ENCODE data around the gene SPNS2. TPM values are rescaled to one million over a fixed set of nuclear protein-coding genes. Genes with fewer than 3 reads are reported as not detected.

SPNS2 gene
- total and polyA plus RNA-seq, 3 donors from 2014 or later = 6.7 to 11.5 (median 8.0) TPM

- no peaks in the 10 kb centered on the region for H3K9me3 ChIP-seq
- WGBS, 2 donors = 80 to 82% methylated on average over 8 to 14 of the region's 14 CpGs
- H3K4me1 ChIP-seq = peaks cover 32% of the 10 kb centered on the region
- no peaks in the 10 kb centered on the region for H3K27me3 ChIP-seq
- H3K27ac ChIP-seq = no peak overlapping the region
- H3K4me3 ChIP-seq = no peak overlapping the region
- intact Hi-C loops (cut with DNase I; ENCODE audit: low total_unique reads) = no loop called here
- no peak for DNase-seq
- TF ChIP-seq POLR2A (IDR thresholded peaks at IDR 0.05) (no peak), CTCF (IDR thresholded peaks at IDR 0.05) (no peak)
- no peaks in the 10 kb centered on the region for H3K36me3 ChIP-seq (ENCODE audit: low read depth, missing control alignments)
These were observed 41.6 kb downstream of the SPNS2 start for GRCh38 chr17:4540224-4540651.

GRCh38 chr17:4540687-4541327, 42.1 kb downstream of the SPNS2 start:
- Histone ChIP-seq H3K27me3 (no peaks in the 10 kb centered on the region), H3K9me3 (no peaks in the 10 kb centered on the region), H3K4me1 (peaks cover 32% of the 10 kb centered on the region), H3K4me3 (no peak overlapping the region), H3K36me3 (ENCODE audit: low read depth, missing control alignments) (no peaks in the 10 kb centered on the region), H3K27ac (no peak overlapping the region)
- 75 to 86% methylated on average over 13 to 15 of the region's 15 CpGs for WGBS, 2 donors
- TF ChIP-seq POLR2A (IDR thresholded peaks at IDR 0.05) (no peak), CTCF (IDR thresholded peaks at IDR 0.05) (no peak)
- intact Hi-C loops (cut with DNase I; ENCODE audit: low total_unique reads) = no loop called here
- DNase-seq = no peak

GRCh38 chr17:4541328-4542002, 42.8 kb downstream of the SPNS2 start:
- 82 to 89% methylated on average over 13 to 29 of the region's 29 CpGs for WGBS, 2 donors
- H3K4me3 ChIP-seq = no peak overlapping the region
- H3K36me3 ChIP-seq (ENCODE audit: low read depth, missing control alignments) = no peaks in the 10 kb centered on the region
- H3K27ac ChIP-seq = no peak overlapping the region
- no peak for DNase-seq
- no peaks in the 10 kb centered on the region for H3K27me3 ChIP-seq
- H3K9me3 ChIP-seq = no peaks in the 10 kb centered on the region
- TF ChIP-seq POLR2A (IDR thresholded peaks at IDR 0.05) (no peak), CTCF (IDR thresholded peaks at IDR 0.05) (no peak)
- H3K4me1 ChIP-seq = peaks cover 26% of the 10 kb centered on the region
- intact Hi-C loops (cut with DNase I; ENCODE audit: low total_unique reads) = no loop called here

GRCh38 chr17:4542003-4542725, 43.5 kb downstream of the SPNS2 start:
- H3K9me3 ChIP-seq = no peaks in the 10 kb centered on the region
- no peak overlapping the region for H3K27ac ChIP-seq
- 91 to 92% methylated on average over 10 to 14 of the region's 14 CpGs for WGBS, 2 donors
- H3K36me3 ChIP-seq (ENCODE audit: low read depth, missing control alignments) = no peaks in the 10 kb centered on the region
- no peak for DNase-seq
- intact Hi-C loops (cut with DNase I; ENCODE audit: low total_unique reads) = no loop called here
- peaks cover 20% of the 10 kb centered on the region for H3K4me1 ChIP-seq
- no peaks in the 10 kb centered on the region for H3K27me3 ChIP-seq
- no peak overlapping the region for H3K4me3 ChIP-seq
- TF ChIP-seq POLR2A (IDR thresholded peaks at IDR 0.05) (no peak), CTCF (IDR thresholded peaks at IDR 0.05) (no peak)
